Measurements from ENCODE around the gene TRAPPC12.

DNA sequence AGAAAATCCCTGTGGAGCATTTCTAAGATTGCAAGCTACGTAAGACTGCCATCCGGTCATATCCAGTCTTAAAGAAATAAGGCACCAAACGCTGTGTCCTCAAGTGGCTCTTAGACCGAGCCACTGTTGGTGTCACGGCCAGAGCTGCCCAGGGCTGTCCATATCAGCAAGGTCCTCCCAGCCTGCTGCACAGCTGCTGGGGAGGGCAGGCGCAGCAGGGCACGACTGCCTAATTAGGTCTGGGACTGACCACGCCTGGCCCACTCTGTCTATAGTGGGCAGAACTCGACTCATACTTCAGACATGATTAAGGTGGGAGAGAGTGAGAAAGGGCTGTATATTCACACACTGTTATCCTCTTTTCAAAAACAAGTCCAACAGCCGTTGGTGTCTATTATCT, 41.2 kb upstream of the TRAPPC12 start:
- no peak for TF ChIP-seq CTCF (IDR thresholded peaks at IDR 0.05)
- no peak for TF ChIP-seq POLR2AphosphoS5 (IDR thresholded peaks at IDR 0.05)
